Prostate gland (tissue), 2 donors: ENCODE results near the gene TNFAIP6.

Source experiments
- CTCF ChIP-seq, 4 experiments: fragments of 200-600 bp in 2 of 4; fragments of 450-650 bp in 2 of 4; sonication (generic) in 2 of 4; IDR thresholded peaks; 1 replicate in 3 of 4; 2 replicates in 1 of 4; pipeline ENCODE4 v1.5.1; 2016 to 2019; ENCODE audit warnings: antibody characterized with exemption in 4 of 4, mild to moderate bottlenecking in 2 of 4, moderate library complexity in 2 of 4
- POLR2A ChIP-seq: fragments of 450-650 bp; IDR thresholded peaks from one replicate; pipeline ENCODE4 v1.6.1; 2016; ENCODE audit warnings: antibody characterized with exemption, mild to moderate bottlenecking

DNA sequence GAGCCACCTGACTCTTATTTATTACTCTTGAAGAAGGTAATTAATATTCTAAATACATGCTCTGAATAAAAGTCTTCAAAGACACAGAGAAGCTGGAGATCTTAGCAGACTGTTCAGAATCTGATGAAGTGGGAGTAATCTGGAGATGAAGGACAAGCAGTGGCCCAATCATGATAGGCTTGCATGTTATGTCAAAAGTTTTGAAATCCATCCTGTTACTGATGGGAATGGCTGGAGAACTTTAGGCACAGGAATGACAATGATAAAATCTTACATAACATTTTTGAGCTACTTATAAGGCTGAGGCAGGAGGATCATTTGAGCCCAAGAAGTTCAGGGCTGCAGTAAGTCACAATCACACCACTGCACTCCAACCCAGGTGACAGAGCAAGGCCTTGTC is 49.9 kb downstream of the TNFAIP6 start:
- no peak for TF ChIP-seq POLR2A
- no peak for TF ChIP-seq CTCF (IDR thresholded peaks at IDR 0.05)
